Measurements from ENCODE around the gene DNM3.

- TF ChIP-seq EZH2phosphoT487 (IDR thresholded peaks at IDR 0.05; ENCODE audit: insufficient read depth, low read depth): no peak
- TF ChIP-seq EZH2 (IDR thresholded peaks at IDR 0.05; ENCODE audit: insufficient read depth, poor library complexity, severe bottlenecking): no peak
Observed at GRCh38 chr1:172140072-172140471, 298.8 kb downstream of the DNM3 start.

All from GM23248 (cell line).